Measurements from ENCODE around the gene OVAAL. TPM values are rescaled to one million over a fixed set of nuclear protein-coding genes. Genes with fewer than 3 reads are reported as not detected.

The OVAAL gene
- polyA plus RNA-seq, 4 donors = not detected

- DNase-seq (ENCODE audit: low read depth in 4 of 4, low spot score in 2 of 4) = no peak
Measured at GRCh38 chr1:180601512-180601911, 42.7 kb downstream of the OVAAL start.

GRCh38 chr1:180603223-180603849 lies 44.6 kb downstream of the OVAAL start:
- no peak for DNase-seq (ENCODE audit: low read depth in 4 of 4, low spot score in 2 of 4)

GRCh38 chr1:180603850-180604226 lies 45.1 kb downstream of the OVAAL start:
- no peak for DNase-seq (ENCODE audit: low read depth in 4 of 4, low spot score in 2 of 4)

GRCh38 chr1:180606155-180606554 lies 47.4 kb downstream of the OVAAL start:
- DNase-seq (ENCODE audit: low read depth in 4 of 4, low spot score in 2 of 4) = no peak

GRCh38 chr1:180609643-180610555 lies 51.1 kb downstream of the OVAAL start:
- DNase-seq (ENCODE audit: low read depth in 4 of 4, low spot score in 2 of 4) = no peak

- no peak for DNase-seq (ENCODE audit: low read depth in 4 of 4, low spot score in 2 of 4)
Measured at GRCh38 chr1:180610556-180611015, 51.8 kb downstream of the OVAAL start.

- no peak for DNase-seq (ENCODE audit: low read depth in 4 of 4, low spot score in 2 of 4)
Measured at GRCh38 chr1:180611016-180611930, 52.5 kb downstream of the OVAAL start.

- DNase-seq (ENCODE audit: low read depth in 4 of 4, low spot score in 2 of 4) = no peak
Measured at GRCh38 chr1:180612632-180613031, 53.9 kb downstream of the OVAAL start.

GRCh38 chr1:180614730-180615129 lies 56.0 kb downstream of the OVAAL start:
- no peak for DNase-seq (ENCODE audit: low read depth in 4 of 4, low spot score in 2 of 4)

- DNase-seq (ENCODE audit: low read depth in 4 of 4, low spot score in 2 of 4) = no peak
Measured at GRCh38 chr1:180615493-180616290, 56.9 kb downstream of the OVAAL start.

Other genes starting within 250 kb of the OVAAL start
- gene ACBD6, start 56.4 kb upstream of the OVAAL start, polyA plus RNA-seq (ENCODE audit: insufficient read length in 4 of 4) = 10 to 100 TPM; 68.1 to 85.1 (median 73.4) TPM
- 10 to 100 TPM; 31.1 to 42.1 (median 34.9) TPM for gene XPR1, start 73.1 kb downstream of the OVAAL start, polyA plus RNA-seq (ENCODE audit: insufficient read length in 4 of 4)